HG03175 (cell line): ENCODE results near the gene JAG1.

Experiments used
- ATAC-seq: cut with Tn5 transposase; IDR thresholded peaks from one replicate; pipeline ENCODE4 v1.9.1; 2021; ENCODE audit warnings: mild to moderate bottlenecking, moderate library complexity; ENCODE audit not compliant: unreplicated experiment

The JAG1 gene

DNA sequence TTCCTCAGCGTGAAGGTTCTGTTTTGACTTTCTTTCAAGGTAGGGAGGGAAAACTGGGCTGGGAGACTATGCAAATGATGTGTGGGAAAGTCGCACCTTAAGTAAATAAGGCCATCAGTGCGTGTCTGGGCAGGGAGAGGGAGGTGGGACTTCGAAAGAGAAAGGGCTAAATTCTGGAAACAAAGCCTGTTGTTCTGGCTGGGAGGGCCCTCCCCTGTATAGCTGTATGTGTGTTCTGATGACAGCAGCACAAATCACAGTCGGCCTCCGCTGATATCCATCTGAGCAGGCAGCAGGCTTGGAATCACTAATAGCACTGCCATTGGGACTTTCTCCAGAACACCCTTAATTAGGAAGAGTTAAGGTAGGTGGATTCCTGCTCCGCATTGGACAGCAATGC lies 19.2 kb downstream of the JAG1 start:
- ATAC-seq: no peak

DNA sequence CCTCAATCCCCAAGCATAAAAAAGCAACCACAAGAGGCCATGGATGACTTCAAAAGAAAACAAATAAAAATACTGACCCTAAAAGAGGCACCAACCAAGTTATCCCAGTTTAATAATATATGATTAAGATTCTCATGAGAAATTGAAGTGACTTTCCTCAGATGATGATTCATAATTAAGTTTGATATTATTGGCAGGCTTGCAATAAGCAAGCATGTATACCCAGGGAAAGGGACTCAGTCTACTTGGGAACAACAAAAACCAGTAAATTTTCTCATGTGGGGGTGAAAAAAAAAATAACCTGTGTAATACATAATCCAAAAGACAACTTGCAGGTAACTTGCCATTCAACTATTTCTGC lies 19.6 kb downstream of the JAG1 start:
- ATAC-seq: no peak

DNA sequence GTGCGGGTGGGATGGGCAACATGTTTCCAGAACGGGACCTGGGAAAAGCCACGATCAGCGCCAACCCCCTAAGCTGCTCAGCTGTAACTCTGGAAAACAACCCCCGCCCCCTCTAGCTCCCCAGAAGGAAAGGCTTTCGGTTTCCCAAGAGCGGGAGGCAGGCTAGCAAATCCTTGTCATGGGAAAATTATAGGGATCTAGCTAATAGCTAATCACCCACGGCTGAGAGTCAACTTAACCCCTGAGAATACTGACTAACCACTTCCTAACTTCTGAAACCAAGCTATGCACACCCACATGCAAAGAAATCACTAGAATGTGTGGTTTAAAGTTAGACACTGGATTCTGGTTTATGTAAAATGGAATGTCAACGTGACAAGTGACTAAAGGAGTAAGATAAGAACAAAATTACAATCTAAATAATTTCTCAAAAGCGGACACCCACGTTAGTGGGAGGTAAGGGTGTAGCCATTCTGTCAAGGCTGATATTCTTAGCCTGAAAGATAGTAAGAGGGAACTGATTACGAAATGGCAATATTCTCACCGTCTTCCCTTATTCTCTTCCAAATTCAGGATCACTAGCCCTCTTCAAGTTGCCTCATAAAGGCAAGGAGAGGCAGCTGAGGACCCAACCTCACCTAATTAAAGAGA lies 20.1 kb downstream of the JAG1 start:
- no peak for ATAC-seq

DNA sequence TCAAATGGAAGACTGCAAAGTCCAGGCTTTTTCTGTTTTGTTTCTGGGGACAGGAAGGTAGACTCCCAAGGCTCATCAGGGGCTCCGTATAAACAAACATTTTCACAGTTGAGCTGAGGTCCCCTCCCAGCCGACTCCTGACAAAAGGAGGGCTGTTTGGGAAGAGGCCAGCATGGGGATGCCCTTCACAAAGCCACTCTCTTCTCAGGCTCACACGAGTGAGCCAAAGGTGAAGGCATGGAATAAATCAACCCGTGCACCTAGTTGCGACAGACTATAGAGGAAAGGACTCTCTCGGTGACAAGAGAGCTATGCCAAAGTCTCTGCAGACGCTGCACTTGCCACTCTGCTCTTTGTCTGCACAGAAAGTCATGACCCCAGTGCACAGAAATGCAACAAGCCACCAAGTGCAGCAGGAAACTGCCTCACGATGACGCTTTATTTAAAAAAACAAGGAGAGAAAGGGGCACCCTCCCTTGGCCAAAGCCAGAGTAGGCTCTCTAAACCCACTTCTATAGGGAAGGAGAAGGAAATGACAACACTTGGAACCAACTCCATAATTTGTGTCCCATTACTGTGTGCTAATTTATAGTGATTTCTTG lies 21.0 kb downstream of the JAG1 start:
- ATAC-seq: no peak

DNA sequence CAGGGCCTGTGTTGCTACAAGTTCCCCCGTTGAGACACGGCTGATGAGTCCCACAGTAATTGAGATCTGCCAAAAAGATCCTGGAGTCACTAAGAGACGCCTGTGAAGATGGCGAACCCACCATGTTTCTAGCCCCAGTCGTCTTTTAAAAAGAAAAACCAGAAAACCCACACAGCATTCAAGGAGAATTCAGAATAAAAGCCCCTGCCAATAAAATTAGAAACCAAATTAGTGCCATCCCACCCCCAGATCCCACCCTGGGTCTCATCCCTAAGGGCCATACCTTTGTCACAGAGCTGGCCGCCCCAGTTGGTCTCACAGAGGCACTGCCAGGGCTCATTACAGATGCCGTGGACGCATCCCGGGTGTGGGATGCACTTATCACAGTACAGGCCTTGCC lies 21.6 kb downstream of the JAG1 start:
- no peak for ATAC-seq

DNA sequence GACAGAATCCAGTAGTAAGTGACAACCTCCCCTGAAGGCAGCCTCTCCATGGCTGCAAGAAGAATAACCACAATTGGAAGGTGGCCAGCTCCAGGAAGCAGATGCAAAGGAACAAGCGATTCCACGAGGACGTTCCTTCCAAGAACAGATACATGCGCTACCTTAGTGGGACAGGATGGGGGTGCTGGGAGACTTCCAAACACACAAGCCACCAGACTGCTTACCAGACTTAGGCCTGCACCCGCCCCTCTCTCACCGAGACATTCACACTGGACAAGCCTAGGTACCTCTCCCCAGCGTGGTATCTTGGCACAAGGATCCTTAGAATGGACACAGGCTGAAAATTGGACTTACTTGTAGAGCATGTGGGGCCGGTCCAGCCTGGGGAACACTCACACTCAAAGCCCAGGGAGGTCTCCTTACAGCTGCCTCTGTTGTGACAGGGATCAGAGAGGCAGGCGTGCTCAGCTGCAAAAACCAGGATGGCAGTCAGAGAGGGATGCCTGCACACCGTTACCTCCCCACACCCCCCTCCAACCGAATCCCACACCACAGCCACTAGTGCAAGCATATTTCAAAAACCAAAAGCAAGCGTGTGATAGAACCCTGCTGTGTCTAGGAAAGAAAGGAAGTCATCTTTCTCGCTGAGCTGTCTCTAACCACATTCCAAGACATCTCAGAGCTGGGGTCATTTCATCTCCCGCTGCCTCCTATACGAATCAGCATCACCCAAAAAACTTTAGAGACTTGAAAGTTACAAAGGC lies 22.4 kb downstream of the JAG1 start:
- no peak for ATAC-seq

DNA sequence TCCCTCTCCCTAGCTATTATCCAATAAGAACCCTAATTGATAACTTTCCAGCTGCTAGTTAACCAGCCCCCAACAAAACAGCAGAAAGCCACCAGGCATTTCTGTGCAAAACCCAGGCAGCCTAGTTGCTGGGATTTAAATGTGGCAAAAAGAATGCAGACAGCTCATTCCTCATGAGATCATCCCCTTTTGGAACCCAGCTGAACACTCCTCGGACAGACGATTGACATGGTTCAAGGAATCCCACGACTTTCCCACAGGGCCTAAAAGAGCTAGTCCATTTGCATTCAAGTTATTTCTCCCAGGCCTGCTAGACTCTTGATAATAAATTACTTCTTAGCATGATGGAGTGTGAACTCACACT lies 24.0 kb downstream of the JAG1 start:
- no peak for ATAC-seq

DNA sequence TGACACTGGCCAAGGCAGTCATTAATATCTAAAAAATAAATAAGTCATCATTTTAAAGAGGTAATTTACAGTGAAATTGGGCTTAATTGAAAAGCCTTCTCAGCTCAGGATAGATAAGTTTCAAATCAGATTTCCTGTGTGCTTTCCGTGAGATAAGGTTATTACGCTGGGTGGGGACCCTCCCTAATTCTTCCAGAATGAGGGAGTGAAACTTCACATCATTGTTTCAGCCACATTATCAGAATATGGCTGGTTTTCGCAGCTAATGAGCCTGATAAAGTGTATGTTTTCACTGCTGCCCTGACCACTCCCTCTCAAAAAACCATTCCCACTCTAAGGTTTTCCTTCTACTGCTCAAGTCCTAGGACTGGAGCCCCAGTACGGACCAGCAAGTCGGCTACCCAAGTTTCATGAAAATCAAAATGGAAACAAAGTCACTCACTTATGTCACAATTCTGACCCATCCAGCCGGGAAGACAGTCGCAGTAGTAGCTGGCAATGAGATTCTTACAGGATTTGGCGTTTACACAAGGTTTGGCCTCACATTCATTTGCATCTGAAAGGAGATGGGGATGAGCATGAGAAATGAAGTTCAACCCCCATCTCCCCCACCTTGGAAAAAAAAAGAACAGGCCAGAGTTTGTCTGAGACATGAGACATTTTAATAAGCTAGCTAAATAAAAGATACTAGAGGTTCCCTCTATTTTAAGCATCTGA lies 24.6 kb downstream of the JAG1 start:
- ATAC-seq: no peak

DNA sequence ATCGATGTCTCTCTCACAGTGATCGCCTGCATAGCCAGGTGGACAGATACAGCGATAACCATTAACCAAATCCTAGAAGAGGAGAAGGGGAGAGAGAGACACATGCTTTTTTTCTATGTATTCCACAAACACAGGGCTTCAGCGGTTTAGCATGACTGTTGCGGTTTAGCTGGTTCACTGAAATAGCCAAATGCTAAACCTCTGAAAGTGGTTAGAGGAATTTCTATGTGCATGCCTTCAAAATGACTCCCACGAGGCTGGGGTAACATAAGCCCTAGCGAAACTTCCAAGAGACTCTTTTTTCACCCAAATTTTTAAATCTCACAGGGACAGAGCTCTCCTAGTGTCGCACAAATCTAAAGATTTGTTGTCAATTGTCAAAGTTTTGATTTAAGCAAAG lies 25.1 kb downstream of the JAG1 start:
- no peak for ATAC-seq

DNA sequence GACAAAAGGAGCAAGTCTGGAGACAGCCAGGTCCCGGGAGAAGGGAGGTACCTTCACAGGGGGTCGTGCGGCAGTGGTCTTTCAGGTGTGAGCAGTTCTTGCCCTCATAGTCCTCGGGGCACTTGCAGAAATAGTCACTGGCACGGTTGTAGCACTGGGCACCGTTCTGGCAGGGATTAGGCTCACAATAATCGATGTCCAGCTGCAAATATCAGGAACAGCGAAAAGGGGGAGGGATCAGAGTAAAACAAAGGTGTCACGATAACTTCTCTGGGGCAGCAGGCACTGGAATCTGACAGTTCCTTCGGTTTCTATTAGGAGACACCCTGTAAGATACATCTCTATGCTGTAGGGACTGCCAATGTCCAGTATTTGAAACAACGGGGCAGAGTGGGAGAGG lies 25.9 kb downstream of the JAG1 start:
- ATAC-seq: no peak

DNA sequence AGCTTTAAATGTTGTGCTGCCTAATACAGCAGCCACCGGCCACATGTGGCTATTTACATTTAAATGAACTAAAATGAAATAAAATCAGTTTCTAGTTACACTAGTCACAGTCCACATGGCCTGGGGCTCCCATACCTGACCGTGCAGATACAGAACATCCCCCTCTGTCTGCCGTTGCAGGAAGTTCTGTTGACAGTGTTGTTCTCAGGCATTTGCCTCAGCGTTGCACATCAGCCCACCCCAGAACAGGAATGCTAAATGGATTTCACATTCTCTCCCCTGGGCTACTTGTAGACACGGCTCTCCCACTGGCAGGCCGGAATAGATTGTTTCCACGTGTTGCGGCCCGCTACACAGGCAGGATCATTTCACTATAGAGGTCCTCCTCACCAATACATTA lies 26.3 kb downstream of the JAG1 start:
- no peak for ATAC-seq

DNA sequence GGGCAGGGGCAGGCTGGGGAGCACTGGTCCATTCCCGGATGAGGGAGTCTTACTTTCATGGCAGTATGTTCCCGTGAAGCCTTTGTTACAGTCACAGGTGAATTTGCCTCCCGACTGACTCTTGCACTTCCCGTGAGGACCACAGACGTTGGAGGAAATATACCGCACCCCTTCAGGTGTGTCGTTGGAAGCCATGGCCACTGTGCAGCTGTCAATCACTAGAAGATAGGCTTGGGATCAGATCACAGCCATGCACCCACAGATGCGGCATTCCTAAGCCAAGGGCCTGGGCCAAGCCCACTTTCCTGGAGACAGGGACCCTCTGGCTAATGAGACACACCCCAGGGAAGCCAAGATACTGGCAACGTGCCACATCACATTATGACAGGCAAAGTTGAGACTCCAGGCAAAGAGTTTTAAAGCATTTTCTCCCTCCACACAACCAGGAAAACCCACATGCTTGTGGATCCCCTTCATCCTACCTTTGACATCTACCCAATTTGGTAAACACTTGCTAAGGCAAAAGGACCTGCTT lies 26.8 kb downstream of the JAG1 start:
- ATAC-seq: no peak

DNA sequence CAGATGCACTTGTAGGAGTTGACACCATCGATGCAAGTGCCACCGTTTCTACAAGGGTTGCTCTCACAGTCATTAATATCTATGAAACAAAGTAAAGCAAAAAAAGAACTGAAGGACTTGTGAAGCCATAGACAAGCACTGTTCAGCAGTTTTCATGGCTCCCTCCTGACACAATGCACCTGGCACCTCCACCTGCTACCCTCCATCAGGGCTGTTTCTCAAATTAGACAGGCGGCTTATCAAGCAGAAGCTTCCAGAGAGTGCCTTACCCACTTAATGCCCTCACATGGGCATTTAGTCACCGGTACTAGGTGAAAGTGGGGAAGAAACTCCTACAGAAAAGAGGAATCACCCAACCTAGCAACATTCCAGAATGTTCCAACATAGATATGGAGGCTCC lies 27.8 kb downstream of the JAG1 start:
- no peak for ATAC-seq

DNA sequence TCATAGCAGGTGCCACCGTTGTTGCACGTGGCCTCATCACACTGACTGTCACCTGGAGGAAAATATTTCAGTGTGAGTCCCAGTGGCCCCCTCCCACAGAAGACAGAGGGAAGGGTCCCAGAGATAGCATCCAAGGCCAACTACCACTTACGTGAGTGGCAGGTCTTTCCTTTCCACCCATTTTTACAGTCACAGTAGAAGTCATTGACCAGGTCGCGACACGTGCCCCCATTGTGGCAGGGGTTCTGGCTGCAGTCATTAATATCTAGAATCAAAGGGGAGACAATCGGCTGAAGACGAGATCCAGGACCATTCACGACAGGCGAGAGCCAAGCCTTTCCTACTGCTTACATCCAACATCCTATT lies 28.6 kb downstream of the JAG1 start:
- no peak for ATAC-seq

DNA sequence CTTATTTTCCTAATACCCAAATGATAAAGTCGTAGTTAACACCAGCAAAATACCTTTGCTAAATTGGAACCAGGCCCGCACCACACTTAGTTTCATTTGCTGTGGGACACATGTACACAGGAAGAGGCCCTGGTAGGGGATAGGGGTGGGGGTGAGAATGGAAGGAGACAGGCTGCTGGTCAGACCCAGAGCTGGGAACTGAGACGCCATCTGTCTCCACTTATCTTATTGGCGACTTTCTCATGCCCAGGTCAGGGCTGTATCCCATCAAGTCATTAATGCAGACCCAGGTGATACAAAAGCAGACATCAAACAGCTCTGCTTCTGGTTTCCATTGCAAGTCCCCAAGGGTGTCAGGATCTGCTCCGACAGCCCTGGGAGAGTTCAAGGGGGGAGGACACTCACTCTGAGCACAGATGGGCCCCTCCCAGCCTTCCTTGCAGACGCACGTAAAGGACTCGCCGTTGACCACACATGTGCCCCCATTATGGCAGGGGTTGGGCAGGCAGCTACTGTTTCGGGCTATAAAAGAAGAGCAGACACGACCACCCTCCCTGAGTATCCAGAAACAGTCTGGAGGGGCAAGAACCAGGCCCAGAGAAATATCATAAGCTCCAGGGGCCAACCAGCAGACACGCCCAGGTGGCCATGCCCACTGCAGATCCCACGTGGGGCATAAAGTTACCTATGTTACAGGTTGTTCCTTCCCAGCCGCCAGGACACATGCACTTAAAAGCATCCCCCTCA lies 29.2 kb downstream of the JAG1 start:
- peak; percentile 66 for ATAC-seq

DNA sequence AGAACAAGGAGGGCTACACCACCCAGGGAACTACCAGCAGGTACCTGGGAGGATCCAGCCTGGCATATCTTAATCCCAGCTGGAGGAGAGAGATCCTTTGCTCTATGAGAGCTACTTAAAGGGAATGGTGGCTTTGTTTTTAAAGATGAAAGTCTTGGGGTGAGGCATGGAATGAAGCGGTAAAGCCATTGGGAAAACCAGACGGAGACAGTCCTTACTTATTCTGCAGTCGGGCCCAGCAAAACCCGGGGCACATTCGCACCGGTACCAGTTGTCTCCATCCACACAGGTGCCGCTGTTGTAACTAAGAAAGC lies 30.3 kb downstream of the JAG1 start:
- no peak for ATAC-seq

DNA sequence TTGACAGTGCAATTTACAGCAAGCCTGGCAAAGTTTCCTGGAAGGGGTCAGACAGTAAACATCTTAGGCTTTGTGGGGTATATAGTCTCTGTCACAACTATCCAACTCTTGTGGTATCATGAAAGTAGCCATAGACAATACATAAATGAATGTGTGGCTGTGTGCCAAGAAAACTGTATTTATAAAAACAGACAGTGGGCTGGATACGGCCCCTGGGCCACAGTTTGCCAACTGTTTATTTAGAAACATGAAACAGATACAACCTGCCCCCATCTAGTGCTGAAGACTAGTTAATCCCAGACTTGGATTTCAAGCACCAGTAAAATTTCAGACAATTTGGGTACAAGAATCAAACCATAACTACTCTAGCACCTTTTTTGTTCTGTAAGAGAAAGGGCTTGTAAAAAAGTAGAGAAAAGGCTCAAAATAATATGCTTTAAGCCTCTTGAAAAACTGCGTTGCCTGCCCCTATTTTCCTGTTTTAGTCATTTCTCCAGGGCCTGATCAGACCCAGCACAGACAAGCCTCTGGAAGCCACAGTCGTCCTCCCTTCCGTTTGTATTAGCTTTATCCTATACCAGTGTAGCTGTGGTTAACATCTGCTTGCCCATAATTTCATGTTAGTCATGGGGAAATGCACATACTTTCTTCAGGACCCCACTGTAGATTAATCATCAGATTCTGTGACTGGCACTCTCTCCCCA lies 30.8 kb downstream of the JAG1 start:
- ATAC-seq: no peak

DNA sequence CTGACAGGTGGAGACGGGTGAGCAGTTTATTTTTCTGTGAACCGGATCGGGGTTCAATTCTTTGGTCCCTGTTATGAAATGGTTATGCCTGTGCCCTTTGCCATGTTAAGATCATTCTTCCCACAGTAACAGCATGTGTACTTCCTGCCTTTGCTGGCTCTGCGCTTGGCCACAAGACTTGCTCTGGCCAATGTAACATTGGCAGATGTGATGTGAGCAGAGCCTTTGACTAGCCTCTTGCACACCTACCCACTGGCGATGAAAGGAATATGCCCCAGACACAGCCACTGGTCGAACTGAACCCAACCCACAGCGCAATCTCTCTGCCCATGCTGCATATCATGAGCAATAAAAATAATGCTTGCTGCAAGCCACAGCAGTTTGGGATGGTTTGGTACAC lies 31.9 kb downstream of the JAG1 start:
- no peak for ATAC-seq

DNA sequence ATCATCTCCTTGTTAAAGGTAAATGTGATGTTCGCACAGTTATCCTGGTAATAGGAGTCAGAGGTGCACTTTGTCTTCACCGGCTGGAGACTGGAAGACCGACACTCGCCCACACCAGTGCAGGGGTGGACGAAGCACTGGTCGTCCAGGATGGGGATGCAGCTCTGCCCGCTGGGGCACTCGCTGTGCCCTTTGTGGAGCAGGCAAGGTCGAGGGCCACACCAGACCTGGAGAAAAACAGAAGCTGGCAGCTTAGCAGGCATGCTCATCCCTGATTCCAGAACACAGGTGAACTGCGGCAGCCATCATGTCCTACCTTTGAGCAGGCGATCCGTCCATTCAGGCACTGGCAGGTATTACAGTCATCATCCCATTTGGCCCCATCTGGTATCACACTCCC lies 32.3 kb downstream of the JAG1 start:
- no peak for ATAC-seq

DNA sequence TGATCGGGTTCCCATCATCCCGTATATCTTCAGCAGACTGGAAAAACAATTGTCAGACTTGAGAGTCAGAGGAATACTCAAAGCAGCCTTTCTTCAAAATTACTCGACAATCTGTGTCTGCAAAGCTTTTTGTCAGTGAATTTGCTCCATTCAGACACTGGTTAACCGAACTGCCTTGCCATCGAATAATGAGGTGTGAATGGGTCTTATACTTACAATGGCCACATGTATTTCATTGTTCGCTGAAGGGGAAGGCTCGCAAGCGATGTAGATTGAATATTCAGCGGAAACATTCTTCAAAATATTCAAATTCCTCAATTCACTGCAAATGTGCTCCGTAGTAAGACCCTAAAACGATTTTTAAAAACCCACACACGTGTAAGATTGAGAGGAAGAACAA lies 32.9 kb downstream of the JAG1 start:
- ATAC-seq: no peak
